VCaP (cell line): Measurements from ENCODE around the gene MYBL2.

ENCODE experiments used
- H3K27ac ChIP-seq: fragments of 450-650 bp; 2 replicates; pipeline ENCODE4 v1.5.1; 2017
- TF ChIP-seq, protein P1 (sequence below): fragments of 450-650 bp; conservative IDR thresholded peaks from 2 replicates; pipeline ENCODE4 v1.5.1; 2017; ENCODE audit warnings: mild to moderate bottlenecking, moderate library complexity

Gene MYBL2

DNA sequence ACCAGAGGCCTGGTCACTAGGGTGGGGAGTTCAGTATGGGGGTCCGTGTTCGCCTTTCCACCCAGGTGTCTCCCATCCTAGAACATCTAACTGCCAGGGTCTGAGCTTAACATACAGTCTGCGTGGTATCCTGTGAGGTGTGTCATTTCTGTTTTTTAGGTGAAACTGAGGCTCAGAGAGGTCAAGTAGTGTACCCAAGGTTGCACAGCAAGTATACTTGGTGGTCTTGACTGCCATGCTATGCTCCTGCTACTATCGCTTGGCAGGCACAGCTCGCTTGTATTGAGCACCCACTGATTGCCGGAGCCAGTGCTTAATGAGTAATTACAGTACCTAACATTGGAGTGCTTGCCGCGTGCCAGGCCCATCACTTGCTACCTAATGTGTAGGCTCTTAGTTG is 33.7 kb downstream of the MYBL2 start:
- H3K27ac ChIP-seq: no peak overlapping the region
- TF ChIP-seq, protein P1, sequence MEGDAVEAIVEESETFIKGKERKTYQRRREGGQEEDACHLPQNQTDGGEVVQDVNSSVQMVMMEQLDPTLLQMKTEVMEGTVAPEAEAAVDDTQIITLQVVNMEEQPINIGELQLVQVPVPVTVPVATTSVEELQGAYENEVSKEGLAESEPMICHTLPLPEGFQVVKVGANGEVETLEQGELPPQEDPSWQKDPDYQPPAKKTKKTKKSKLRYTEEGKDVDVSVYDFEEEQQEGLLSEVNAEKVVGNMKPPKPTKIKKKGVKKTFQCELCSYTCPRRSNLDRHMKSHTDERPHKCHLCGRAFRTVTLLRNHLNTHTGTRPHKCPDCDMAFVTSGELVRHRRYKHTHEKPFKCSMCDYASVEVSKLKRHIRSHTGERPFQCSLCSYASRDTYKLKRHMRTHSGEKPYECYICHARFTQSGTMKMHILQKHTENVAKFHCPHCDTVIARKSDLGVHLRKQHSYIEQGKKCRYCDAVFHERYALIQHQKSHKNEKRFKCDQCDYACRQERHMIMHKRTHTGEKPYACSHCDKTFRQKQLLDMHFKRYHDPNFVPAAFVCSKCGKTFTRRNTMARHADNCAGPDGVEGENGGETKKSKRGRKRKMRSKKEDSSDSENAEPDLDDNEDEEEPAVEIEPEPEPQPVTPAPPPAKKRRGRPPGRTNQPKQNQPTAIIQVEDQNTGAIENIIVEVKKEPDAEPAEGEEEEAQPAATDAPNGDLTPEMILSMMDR: no peak

- TF ChIP-seq, protein P1: no peak
- no peak overlapping the region for H3K27ac ChIP-seq
Measured at GRCh38 chr20:43702502-43702901, 35.6 kb downstream of the MYBL2 start.

- TF ChIP-seq, protein P1: no peak
- H3K27ac ChIP-seq: no peak overlapping the region
Measured at GRCh38 chr20:43710370-43711044, 43.6 kb downstream of the MYBL2 start.

GRCh38 chr20:43711098-43711654 is 44.3 kb downstream of the MYBL2 start:
- no peak overlapping the region for H3K27ac ChIP-seq
- TF ChIP-seq, protein P1: no peak

DNA sequence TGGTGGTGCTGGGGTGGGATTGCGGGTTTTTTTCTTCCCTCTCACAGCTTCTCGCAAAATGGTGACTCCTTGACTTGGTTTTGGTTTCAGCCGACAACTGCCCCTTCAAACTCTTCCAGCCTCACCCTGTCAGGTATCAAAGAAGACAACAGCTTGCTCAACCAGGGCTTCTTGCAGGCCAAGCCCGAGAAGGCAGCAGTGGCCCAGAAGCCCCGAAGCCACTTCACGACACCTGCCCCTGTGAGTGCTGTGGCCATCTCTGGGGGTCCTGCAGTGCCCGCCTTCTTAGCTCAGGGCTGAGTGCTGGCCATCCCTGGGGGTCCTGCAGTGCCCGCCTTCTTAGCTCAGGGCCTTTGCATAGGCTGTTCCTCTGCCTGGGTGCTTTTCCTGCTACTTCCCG is 48.1 kb downstream of the MYBL2 start:
- no peak overlapping the region for H3K27ac ChIP-seq
- TF ChIP-seq, protein P1: no peak

DNA sequence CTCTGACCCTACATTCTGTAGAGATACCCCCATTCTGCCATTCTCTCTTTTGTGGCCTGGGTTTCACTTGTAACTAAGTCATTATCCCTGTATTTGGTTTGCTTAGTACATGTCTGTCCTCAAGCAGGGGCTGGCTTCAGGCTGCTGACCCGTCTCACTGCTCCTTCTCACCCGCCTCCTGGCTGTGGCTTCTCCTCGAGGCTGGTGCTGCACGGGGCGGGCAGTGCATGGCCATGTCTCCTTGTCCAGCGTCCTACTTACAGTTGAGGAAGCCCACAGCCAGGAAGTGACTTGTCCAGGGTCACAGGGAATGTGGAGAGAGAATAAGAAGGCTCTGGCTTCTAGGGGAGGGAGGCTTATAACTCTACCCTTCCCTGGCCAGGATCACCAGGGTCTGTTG is 48.6 kb downstream of the MYBL2 start:
- no peak overlapping the region for H3K27ac ChIP-seq
- TF ChIP-seq, protein P1: no peak

DNA sequence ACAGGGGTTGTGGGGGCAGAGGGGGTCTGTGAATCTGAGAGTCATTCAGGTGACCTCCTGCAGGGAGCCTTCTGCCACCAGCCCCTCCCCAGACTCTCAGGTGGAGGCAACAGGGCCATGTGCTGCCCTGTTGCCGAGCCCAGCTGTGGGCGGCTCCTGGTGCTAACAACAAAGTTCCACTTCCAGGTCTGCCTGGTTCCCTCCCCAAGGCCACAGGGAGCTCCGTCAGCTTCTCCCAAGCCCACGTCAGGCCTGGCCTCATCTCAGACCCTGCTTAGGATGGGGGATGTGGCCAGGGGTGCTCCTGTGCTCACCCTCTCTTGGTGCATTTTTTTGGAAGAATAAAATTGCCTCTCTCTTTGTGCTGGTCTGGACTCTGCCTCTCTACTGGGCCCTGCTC is 49.2 kb downstream of the MYBL2 start:
- TF ChIP-seq, protein P1: no peak
- no peak overlapping the region for H3K27ac ChIP-seq
